K562 (cell line): ENCODE data around the gene TARS2. TPM values are rescaled to one million over a fixed set of nuclear protein-coding genes. Genes with fewer than 3 reads are reported as not detected.

Experiments used
- ATF2 ChIP-seq: sonication (generic); formaldehyde crosslinking; IDR thresholded peaks from 2 replicates; pipeline ENCODE4 v1.8.1; 2022; ENCODE audit warnings: missing genetic modification reagents
- CHD2 ChIP-seq: IDR thresholded peaks from 2 replicates; pipeline ENCODE4 v1.6.1; 2011; ENCODE audit warnings: low read depth, low read length
- CREB1 ChIP-seq, 2 experiments: sonication (generic) in 1 of 2; formaldehyde crosslinking in 1 of 2; IDR thresholded peaks; 2 replicates each; pipeline versions ENCODE4 v1.6.1 to v1.8.0; 2012 to 2022; ENCODE audit warnings: inconsistent platforms in 1 of 2, mild to moderate bottlenecking in 1 of 2, missing genetic modification reagents in 1 of 2, moderate library complexity in 1 of 2
- CREB5 ChIP-seq: fragments of 250-450 bp; sonication (Bioruptor Pico); IDR thresholded peaks from 2 replicates; pipeline ENCODE4 v1.5.0; 2020; ENCODE audit warnings: mild to moderate bottlenecking
- CXXC5 ChIP-seq: fragments of 250-450 bp; sonication (Bioruptor Pico); IDR thresholded peaks from 2 replicates; pipeline ENCODE4 v1.8.0; 2022; ENCODE audit warnings: inconsistent platforms, mild to moderate bottlenecking, moderate library complexity
- FUS ChIP-seq: fragments of 200-400 bp; formaldehyde crosslinking; optimal IDR thresholded peaks from 2 replicates; pipeline ENCODE3; 2017; ENCODE audit warnings: low read depth, low read length
- IFI16 ChIP-seq: fragments of 250-450 bp; sonication (Bioruptor Pico); IDR thresholded peaks from 2 replicates; pipeline ENCODE4 v2.1.2; 2022; ENCODE audit warnings: mild to moderate bottlenecking, inconsistent platforms
- L3MBTL2 ChIP-seq: fragments of 450-650 bp; IDR thresholded peaks from 2 replicates; pipeline ENCODE4 v1.6.1; 2016; ENCODE audit warnings: mild to moderate bottlenecking, moderate library complexity
- MAZ ChIP-seq, 2 experiments: fragments of 450-650 bp in 1 of 2; sonication (generic) in 1 of 2; formaldehyde crosslinking; IDR thresholded peaks in 1 of 2; conservative IDR thresholded peaks in 1 of 2; 2 replicates each; pipeline versions ENCODE4 v1.4.0 to v1.5.0; 2020; ENCODE audit warnings: mild to moderate bottlenecking in 1 of 2, missing genetic modification reagents in 1 of 2
- MLLT1 ChIP-seq, 2 experiments: fragments of 450-650 bp; IDR thresholded peaks; 2 replicates each; pipeline ENCODE4 v1.6.1; 2016
- UBTF ChIP-seq, 2 experiments: IDR thresholded peaks; 2 replicates each; pipeline ENCODE4 v1.6.1; 2012; ENCODE audit warnings: improper control_type of control experiment in 2 of 2, low read depth in 2 of 2, low read length in 2 of 2, borderline replicate concordance in 1 of 2
- USF1 ChIP-seq: sonication (generic); formaldehyde crosslinking; IDR thresholded peaks from 2 replicates; pipeline ENCODE4 v1.9.0; 2022; ENCODE audit warnings: mild to moderate bottlenecking, missing genetic modification reagents
- ZKSCAN1 ChIP-seq: fragments of 150-350 bp; IDR thresholded peaks from 2 replicates; pipeline ENCODE4 v1.6.1; 2016; ENCODE audit warnings: low read depth, low read length
- ZNF134 ChIP-seq: fragments of 250-450 bp; sonication (Bioruptor Pico); conservative IDR thresholded peaks from 2 replicates; pipeline ENCODE4 v1.4.0; 2020
- ZNF143 ChIP-seq: sonication (generic); formaldehyde crosslinking; IDR thresholded peaks from 2 replicates; pipeline ENCODE4 v1.9.0; 2022; ENCODE audit warnings: mild to moderate bottlenecking, missing genetic modification reagents
- ZNF274 ChIP-seq: IDR thresholded peaks from 2 replicates; pipeline ENCODE4 v1.6.1; 2011; ENCODE audit warnings: low read depth, mild to moderate bottlenecking, low read length, moderate library complexity, borderline replicate concordance
- ZNF830 ChIP-seq: fragments of 250-450 bp; sonication (Bioruptor Pico); IDR thresholded peaks from 2 replicates; pipeline ENCODE4 v1.5.0; 2021; ENCODE audit warnings: mild to moderate bottlenecking
- polyA plus RNA-seq, 8 experiments: library from polyadenylated mRNA; depleted of rRNA in 4 of 8; stranded (reverse) in 5 of 8; unstranded in 3 of 8; fragments of >200 nt; fragmentation: Nextera tagmentation in 2 of 8; fragmentation: Illumina TruSeq in 1 of 8; extraction: Ambion mirVana in 2 of 8; extraction: Trizol in 1 of 8; gene quantifications; 2 replicates each; pipeline versions ENCODE4 v1.2.1 to v1.2.3, GENCODE V29; 2011 to 2014; ENCODE audit warnings: inconsistent platforms in 1 of 8, missing spikeins in 1 of 8
- total RNA-seq, 7 experiments: library from RNA; depleted of rRNA in 6 of 7; stranded (reverse); fragments of >200 nt in 6 of 7; fragmentation: Illumina TruSeq in 2 of 7; extraction: Trizol in 2 of 7; gene quantifications; 2 replicates each; pipeline versions ENCODE4 v1.2.1 to v1.2.3, GENCODE V29; 2011 to 2021; ENCODE audit warnings: low replicate concordance in 1 of 7

Gene TARS2
- total and polyA plus RNA-seq, 9 of the 15 experiments (the other 6 are each of a cell fraction or from before 2014, with no cell fraction given) = 17.0 to 64.2 (median 39.4) TPM

GRCh38 chr1:150486966-150487762, at the start of gene TARS2 (continued):
- TF ChIP-seq L3MBTL2 = peak; percentile 85
- TF ChIP-seq USF1 = no peak
- no peak for TF ChIP-seq ZNF274
- TF ChIP-seq CHD2 = peak; percentile 81
- TF ChIP-seq CXXC5 (CRISPR knock-in tag) = peak; percentile 85
- peak; percentile 60 to 88 for TF ChIP-seq MAZ (CRISPR knock-in tag; conservative IDR thresholded peaks at IDR 0.05 in 1 of 2, IDR thresholded peaks at IDR 0.05 in 1 of 2)
- TF ChIP-seq CREB5 (CRISPR knock-in tag) = no peak
- peak; percentile 59; the same call in 1 of the 2 replicates for TF ChIP-seq CREB1 (IDR thresholded peaks at IDR 0.05)
- TF ChIP-seq CREB1 (CRISPR knock-in tag; IDR thresholded peaks at IDR 0.05) = peak; percentile 71; the same call in 1 of the 2 replicates
- TF ChIP-seq ZKSCAN1 = peak; percentile 58; the same call in 1 of the 2 replicates
- TF ChIP-seq ZNF134 = no peak
- peak in 1 of 2 experiments; percentile 87; a peak in 2 of 4 replicates for TF ChIP-seq UBTF (IDR thresholded peaks at IDR 0.05; ENCODE audit: borderline replicate concordance in 1 of 2, low read depth in 2 of 2, low read length in 2 of 2)
- no peak for TF ChIP-seq IFI16 (CRISPR knock-in tag)
- TF ChIP-seq MLLT1 (IDR thresholded peaks at IDR 0.05) = peak; percentile 24 to 95; a peak in 3 of 4 replicates
- TF ChIP-seq FUS = no peak
- no peak for TF ChIP-seq ZNF830 (CRISPR knock-in tag)
- no peak for TF ChIP-seq ZNF143 (CRISPR knock-in tag)
- no peak for TF ChIP-seq ATF2
